Hematopoietic multipotent progenitor cell treated with erythropoietin and hydrocortisone succinate and interleukin-3 and kit ligand, for 15 days (in vitro differentiated cells): ENCODE measurements around the gene HOXA11.

Source experiments
- DNase-seq: peaks from one replicate; pipeline ENCODE4 v3.0.0-alpha.2; 2015; ENCODE audit warnings: low spot score

The HOXA11 gene

DNA sequence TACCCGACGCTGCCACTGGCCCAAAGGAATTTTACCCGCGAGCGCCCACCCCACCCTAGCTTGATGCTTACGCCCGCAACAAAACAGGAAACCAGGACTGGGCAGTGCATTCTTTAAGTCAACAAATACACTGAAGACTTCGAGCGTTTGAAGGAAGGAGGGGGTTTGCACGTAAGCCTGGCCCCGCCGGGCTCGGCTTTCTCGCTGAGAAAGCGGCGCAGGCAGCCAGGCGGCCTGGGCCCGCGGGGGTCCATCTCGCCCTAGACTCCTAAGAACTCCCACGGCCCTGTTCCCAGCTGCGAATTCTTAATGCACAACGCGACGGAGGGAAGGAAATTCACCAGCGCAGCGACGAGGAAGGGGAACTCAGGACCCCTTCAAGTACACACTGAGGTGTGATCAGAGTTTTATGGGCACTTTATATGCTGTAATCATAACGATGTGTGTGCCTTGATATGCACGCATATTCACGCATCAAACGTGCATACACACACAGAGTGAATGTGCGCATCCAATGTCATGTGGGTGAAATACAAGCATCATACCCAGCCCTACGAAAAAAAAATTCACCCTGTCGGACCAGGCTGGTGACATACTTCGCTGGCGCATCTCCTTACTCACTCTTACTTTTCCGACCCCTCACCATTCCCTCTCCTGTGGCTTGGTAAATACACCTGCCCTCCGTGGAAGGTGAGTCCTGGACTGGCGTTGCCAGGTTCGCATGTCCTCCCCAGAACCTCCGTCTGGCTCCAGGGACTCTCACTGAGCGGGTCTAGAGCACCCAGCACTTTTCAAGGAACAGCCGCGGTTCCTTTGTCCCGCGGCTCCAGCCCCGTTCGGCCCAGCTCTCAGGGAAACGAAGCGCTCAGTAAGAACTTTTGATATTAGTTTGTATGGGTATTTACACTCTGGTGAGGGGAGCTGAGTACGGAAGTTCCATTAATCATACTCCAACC, 20.6 kb upstream of the HOXA11 start:
- no peak for DNase-seq

DNA sequence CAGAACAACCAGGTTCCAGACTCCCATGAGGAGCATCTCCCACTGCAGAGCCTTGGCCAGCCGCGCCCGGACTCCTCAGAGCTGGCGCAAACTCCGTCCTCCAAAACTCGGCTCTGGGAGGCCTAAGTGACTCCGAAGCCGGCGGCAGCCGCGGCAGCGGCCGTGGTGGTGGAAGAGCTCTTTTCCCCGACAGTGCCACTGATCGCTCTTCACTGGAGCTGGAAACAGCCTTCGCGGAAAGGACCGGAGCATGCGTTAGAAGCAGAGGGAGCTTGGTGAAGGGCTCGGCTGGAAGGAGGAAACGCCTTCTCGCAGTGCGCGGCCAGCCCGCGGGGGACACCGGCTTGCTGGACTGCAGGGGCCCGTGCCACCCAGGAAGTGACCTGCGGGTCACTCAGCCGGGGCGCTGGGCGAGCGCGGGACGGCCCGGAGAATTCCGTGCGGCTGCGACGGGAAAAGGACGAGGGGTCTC, 19.9 kb upstream of the HOXA11 start:
- no peak for DNase-seq

DNA sequence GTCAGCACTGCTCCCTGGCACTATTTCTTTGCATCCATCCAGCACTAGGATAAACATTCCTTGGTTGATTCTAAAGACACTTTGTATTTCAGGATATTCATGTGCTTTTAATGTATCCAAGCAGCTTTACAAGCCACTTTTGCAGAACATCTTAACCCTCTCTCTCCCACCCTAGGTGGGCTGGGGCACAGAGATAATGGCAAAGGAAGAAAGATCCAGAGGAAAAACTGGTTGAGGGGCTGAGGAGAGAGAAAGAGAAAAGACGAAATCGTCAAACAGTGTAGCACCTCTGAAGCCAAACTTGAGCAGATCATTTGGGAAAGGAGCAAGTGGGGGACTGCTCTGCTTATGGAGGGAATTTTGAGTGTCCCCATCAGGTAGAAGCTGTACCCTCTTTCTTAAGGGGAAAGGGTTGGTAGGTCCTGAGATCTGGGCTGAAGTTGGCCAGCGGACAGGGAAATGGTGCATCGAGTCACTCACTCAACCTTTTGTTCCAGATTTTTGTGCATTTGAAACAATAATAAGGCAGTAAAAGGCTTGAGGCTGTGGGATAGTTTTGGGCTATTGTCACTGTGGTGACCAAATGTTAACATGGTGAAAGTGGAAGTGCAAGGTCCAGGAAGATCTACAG, 19.0 kb upstream of the HOXA11 start:
- DNase-seq, result no peak

DNA sequence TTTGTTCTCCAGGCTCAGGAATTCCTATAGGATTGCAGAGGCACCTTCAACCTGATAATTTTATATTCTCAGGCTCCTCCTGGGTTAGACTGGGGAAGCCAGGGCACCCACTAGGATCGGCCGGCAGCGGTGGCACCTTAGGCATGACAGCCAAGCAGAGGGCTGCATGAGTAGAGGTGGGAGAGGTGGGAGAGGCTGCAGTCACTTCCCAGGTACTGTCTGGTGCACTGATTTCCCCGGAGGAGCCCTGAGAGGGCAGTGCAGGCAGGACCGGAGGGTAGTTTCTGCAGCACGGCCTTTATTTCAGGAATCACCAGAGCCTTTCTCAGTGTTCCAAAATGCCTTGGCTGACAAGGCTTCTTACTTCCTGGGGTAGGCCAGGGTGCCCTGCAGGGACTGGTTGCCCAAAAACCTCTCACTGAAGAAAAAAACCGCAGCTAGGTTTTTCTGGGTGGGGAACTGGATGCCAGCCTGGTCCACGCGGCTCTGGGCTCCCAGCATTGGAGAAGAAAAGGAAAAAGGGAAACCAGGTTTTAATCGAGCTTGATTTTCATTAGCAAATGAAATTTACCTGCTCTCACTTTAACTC, 18.4 kb upstream of the HOXA11 start:
- DNase-seq, result no peak

DNA sequence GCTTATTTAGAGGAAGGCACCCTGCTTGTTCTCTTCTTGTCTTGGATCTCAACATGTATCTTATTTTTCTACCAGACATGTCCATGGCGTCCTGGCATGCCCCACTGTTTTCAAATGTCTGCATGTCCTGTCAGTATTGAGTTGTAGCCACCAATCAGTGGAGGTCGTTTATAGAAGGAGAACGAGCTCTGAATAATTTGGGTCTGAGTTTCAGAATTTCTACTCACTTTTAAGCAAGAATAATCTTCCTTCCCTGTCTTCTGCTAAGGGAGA, 17.8 kb upstream of the HOXA11 start:
- DNase-seq, result no peak

DNA sequence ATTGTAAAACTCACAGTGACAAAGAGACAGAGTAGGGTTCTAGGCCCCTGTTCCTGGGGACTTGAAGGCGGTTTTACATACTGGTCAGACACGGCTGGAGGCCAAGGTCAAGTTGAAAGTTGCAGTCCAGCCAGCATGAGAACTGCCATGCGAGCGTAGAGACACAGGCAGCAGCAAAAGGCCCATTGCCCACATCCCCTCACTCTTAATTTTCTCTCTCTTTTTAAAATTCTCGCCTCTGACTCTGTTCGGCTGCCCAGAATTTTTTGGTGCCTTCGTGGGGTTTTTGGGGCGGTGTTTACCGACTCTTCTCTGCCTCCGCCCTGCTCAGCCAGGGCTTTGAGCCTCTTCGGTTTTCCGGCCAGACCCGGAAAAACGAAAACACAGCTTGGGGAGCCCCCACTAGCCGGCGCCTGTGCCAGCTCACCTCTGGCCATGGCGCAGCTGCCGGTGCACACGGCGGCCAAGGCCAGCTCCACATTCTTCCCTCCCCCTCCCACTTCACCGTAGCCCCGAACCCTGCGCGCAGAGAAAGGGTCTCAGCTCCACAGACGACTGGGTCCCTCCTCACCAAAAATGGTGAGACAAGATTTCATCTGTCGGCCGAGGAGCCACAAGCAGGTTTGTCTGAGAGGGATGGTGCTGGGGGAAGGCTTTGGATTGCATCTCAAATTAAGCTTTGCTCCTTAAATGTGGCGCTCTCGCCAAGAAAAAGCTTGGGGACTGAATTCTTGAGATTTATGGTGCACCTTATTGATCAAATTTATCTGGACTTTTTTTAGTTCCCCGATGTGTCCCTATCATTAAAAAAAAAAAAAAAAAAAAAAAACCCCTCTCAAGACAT, 17.2 kb upstream of the HOXA11 start:
- no peak for DNase-seq

DNA sequence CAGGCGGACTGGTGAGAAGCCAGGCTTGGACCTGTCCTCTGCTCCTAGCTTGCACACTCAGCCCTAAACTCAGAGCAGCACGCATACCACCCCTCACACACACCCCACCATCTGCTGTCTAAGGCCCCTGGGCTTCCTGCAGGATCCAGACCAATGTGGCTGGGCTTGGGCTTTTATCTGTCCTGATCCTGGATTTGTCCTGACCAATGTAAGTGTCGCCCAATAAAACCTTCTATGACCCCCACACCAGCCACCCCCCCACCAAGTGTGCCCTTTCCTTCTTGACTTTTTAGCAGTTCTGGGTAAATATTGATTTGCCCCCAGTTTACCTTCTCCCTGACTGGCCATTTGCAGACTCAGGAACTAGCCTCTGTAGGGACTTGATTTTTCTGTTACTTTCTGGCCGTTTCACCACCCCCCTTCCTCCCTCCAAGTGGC, 16.6 kb upstream of the HOXA11 start:
- DNase-seq, result no peak

DNA sequence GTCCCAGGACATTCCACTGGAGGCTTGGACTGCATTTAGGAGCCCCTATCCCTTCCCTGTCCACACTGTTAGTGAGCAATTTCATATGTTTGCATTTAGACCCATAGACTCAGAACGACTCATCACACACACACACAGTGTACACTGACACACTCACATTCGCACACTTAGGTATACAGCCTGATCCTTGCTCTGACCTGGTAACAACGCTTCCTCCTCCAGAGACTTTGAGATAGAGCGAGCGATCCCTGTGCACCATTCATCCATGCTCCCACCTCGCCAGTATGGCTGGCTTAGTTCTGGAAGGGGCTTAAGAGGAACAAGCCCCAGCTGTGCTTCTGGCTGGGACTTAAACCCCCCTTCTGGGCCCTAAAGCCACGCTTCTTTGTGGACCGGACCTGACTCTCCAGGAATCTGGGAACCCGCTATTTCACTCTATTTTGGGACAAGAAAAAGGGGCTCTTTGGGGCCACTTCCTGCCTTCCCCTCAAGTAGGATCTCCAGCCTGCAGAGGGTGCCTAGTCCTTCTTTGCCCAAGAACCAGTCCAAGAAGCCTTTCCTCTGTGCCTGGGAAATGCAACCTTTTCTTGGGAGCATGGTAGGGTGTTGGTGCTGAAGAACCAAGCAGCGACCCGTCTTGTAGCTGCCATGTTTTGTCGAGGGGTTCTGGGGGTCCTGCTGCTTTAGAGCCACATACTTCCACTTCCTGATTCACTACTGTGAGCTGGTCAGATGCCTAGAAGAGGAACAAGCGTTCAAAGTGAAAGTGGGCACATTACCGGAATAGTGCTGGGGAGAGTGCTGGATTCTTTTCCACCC, 15.9 kb upstream of the HOXA11 start:
- no peak for DNase-seq

DNA sequence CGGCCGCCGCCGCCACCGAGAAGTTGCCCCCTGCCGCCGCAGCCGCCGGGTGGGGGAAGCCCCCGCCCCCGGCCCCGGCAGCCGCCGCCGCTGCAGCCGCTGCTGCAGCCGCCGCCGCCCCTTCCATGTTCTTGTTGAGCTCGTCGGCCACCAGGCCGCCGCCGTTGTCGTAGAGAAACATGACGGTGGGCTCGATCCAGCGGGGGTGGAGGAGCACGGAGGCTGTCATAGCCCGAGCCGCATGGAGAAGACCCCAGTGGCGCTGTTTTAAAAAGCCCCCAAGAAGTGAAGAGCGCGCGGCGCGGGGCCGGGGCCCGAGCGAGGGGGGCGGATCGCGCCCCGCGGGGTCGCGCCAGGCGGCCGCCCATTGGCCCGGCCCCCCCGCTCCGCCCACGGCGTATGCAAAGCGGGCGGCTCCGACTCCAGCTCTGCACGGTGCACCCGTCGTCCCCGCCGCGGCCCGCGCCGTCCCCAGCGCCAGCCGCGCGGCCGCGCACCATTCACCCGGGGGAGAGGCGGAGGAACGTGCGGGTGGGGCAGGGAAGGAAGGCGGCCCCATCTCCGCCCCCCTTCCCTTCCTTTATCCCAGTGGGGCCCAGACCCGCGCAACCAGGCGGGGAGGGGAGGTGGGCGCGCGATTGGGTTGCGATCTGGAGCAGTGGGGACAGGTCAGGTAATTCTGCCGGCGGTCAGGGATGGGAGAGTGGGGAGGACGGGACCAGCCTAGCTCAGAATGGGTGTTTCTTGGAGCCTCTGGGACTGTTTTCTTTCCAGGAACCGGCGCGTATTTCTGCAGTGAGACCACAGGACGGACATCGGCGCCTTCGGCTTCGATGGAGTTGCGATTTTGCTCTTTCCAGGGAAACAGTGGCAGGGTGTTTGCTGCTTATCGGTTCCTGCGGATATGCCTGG, 15.1 kb upstream of the HOXA11 start, which contains the start of gene HOXA13:
Gene HOXA13 (minus strand): TSS at position 243 of the 912 bp plus-strand sequence. CDS start 14 bp downstream, at position 229.
- no peak for DNase-seq

DNA sequence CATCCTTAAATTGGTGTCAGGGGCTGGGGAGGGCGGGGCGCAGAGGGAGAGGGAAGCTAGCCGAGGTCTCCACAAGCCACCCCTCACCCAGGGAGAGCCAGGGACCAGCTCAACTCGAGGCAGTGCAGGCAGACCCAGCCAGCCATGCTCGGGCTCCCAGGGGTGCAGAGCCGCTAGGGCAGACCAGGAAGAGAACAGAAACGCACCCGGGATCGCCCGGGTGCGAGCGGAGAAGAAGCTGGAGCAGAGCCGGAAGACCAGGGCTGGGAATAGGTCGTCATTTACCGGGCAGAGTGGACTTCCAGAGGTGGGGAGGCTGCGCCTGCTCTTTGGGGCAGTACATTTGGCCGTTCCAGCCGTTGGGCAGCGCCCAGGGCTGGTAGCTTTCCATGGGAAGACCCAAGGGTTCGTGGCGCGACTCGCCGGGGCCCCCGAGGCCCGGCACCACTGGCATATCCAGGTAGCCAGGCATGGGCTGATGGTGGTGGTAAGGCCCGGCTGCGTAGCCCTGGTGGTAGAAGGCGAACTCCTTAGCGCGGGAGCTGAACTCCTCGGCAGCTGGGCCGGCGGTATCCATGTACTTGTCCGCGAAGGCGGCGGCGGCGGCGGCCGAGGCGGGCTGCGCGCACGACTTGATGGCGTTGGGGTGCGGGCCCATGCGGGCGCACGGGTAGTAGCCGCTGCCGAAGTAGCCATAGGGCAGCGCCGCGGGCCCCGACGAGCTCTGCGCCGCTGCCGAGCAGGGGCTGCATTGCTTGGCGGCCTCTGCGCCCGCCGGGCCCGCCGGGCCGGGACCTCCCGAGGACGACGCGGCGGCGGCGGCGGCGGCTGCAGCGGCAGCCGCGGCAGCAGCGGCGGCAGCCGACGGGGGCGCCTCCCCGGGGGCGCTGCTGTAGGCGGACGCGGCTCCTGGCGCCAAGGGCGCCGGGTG, 14.1 kb upstream of the HOXA11 start:
- DNase-seq, result no peak

DNA sequence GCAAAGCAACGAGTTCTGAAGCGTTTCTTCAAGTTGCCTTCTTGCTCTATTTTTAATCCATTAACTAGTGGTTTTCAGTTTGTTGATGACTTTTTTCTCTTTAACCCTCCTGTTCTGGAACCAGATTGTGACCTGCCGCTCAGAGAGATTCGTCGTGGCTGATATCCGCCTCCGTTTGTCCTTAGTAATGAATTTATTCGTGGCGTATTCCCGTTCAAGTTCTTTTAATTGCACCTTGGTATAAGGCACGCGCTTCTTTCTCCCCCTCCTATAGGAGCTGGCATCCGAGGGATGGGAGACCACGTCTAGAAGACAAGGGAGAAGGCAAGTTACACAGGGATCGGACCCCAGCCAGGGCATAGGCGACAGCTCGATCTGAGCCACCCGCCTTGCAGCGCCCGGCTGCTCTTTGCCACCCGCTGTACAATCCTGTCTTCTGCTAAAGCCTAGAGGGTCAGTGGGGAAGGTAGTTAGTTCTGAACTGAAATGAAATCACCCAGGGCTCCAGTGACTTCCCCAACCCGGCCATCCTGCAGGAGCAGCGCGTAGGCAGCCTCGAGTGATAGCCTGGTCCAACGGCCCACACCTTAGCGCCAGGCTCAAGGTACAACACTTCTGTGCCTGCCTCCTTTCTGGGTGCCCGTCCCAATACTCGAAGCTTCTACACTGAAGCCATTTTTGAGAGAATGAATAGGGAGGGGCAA, 13.3 kb upstream of the HOXA11 start:
- DNase-seq, result no peak

DNA sequence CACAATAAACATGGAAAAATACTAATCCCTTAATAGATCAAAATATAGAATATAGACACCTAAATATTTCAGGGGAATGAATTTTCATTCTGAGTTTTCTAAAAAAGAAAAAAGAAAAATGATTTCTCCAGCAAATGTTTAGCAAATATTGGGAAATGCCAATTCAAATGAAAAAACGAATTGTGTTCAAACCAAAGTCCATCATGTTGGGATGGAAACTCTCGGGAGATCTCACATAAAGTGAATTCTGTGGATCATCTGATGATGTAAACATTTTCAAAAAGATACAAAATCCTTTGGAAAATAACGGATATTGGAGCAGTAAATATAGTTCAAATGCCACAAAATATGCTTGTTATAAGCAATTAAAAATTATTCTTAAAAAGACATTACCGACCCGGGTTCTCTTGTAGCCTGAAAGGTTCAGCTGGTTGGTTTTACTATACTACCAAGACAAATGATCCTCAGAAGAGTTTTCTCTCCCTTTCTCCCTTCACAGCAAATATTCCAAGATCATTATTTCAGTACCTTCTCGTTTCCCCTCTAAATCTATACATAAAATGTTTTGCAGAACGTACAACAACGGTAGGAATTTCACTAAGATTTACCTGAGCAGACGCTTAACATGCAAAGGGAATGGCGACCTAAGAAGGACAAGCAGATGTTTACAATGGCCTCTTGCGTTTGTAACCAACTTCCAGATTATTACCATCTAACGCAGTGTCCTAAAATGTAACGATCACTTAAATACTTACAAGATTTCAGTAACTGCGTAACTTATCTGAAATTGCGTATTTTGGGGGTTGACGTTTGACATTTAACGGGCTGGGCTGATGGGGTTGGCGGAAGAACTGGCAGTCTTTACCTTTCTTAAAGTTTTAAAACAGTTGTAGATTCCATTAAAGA, 12.4 kb upstream of the HOXA11 start:
- DNase-seq, result no peak

DNA sequence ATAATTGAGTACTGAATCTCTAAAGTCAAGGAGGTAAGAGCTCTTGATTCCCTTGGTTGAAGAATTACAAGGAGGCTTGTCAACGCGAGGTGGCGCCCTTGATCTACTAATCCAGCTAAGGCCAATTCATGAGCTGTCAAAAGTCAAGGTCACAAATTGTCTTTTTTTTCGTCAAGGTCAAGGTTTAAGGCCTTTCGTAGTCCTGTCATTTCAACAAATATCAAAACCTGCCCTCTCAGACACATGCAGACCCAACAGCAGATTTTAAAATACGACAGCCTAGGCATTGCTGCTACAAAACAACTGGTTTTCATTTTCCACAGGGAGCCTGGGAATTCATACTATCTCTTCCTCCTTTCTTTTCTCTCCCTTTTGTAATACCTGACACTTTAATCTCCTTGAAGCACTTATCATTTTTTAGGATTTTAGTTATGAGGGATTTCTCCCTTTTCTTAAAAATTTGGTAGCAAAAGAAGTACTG, 11.3 kb upstream of the HOXA11 start:
- DNase-seq, result peak; percentile 54

DNA sequence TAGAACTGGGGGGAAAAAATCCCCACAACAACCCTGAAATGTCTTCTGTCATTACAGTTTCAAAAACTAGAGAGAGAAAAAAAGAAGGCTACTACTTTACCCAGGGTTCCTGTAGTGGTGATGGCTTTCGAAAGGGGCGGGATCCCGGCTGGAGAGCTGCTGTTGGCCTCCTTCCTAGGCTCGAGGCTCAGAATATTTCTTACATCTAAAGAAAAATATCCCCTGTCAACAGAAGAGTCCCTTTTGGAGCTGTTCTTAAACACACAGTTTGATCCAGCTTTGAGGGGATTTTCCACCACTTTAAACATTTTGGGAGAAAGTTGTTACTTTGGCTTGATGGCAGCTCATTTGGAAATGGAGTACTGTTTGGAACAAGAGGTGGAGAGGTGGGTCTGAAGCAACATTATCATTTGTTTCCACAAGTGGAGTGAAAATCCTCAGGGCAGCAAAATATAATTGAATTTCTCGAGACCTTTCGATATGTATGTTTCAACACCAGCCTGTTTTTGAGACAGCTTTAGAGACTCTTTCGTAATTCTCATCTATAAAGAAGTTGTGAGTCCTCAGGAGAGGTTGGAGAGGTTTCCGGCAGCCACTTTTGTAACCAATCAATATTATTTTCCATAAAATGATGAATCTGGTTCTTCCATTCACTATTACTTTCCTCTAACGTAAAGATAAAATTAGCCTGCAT, 9.8 kb upstream of the HOXA11 start:
- no peak for DNase-seq

DNA sequence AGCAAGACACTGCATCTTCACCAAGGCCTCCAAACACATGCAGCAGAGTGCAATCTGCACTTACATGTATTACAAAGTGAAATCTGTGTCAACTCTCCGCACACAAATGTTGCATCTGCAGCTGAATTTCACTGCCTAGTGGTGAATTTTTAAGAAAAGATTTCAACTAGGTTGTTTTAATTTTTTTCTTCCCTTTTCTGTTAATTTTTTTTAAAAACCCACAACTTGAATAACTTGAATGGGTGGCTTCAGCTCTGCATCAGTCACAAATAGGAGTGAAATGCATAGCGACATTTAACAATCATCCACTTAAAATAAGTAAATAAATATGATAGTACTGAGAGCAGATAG, 8.9 kb upstream of the HOXA11 start:
- no peak for DNase-seq

DNA sequence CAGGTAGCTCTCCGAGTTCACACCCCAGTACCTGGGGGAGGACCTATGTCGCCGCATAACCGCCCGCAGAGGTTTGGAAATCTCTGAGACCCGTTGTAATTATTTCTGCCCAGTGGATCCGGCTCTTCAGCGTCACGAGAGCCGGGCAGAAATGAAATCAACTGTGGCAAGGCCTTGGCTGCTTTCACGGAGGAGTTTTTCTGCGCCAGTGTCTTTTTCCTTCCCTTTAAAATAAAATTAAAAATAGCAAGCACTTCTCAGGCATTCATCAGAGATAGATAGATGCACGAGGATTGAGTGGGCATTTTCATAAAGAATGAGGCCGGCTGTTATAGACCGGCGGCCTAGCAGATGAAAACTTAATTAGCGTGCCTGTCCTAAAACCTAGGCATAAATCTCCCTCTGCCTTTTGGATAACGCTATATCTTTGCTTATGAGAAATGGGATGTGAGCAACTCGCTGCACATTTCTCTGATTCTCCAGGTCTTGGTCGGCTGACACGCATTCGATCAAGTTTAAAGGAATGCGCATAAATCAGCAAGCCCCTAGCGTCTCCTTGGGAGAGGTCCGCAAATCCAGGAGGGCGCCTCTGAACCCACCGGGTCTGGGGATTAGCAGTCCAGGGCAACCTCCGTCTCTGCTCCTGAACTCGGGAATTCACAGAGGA, 8.4 kb upstream of the HOXA11 start:
- DNase-seq, result no peak
